HTR-8/SVneo (cell line): Measurements from ENCODE around the gene DGKB.
"Not testable (repeated sequence)": the region's sequence is repeated elsewhere in the genome, so short reads cannot be mapped to it uniquely, and the experiment has no call there.

ENCODE experiments used
- DNase-seq: peaks from one replicate; pipeline ENCODE4 v3.0.0; 2011; ENCODE audit warnings: low spot score, mixed read lengths; ENCODE audit not compliant: insufficient read length
- FAIRE-seq: peaks from 2 replicates; lab custom pipeline; 2011; peaks lifted over from hg19 to GRCh38; lab: Jason Lieb, UNC

DGKB gene

DNA sequence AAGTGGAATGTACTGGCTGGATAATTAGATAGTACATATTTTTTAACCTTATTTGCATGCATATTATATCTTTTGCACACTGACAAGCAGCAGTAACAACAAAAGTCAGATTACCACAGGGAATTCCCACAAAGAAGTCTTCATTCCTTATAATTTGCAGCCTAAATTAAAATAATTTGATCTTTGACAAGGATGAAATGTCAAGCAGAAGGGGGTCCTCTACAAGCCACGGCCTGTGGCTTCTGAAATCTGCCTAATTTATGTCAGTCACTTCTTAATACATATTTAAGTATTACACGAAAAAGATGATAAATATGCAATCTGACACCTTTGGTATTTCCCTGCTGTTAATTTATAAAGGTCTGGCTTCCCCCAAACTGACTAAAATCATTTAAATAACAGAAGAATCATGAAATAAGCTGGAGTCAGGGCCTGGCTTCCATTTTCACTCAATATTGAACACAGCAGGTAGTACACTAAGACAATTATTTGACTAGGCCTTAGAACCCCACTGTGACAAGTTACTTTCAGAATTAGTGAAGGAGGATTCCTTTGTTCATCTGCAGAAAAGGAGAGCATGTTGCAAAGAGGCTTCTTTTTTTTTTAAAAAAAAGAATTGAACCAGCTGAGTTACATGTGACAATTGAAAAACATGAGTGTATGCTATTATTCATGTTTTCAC is 562.0 kb downstream of the DGKB start:
- FAIRE-seq (no peak), DNase-seq (no peak)

DNA sequence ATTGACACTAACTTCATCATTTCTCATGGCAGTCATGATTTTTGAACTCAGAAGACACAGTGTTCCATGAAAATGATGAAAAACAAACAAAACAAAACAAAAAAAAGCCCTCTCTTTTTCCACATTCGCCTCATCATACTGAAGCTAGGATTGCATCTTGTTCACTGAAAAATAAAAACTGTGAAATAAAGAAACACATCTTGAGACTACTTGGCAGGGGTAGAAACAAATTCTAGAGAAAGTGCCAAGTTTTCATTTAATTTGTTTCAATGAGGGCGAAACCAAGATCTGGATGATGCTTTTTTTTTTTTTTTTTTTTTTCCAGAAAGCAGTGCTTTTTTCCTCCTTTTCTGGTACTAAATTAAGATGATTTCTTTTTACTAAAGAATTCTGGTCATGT is 562.7 kb downstream of the DGKB start:
- FAIRE-seq (no peak), DNase-seq (no peak)

DNA sequence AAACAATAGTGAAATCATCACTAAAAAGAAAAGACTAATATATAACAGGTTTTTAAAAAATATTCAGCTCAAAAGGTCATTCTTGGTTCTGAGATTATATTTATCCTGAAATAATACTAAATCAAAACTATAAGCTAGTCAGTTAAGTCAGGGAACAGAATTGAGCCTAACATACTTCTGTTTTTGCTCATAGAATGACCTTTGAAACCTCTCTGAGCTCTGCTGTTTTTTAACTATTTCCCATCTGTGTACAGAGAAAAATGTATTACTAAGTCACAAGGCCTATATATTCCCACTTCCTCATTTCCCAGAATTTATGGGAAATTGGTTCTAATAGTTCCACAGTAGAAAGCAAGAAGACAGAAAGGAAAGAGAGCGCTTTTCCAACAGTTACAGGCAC is 566.3 kb downstream of the DGKB start:
- no peak for FAIRE-seq
- no peak for DNase-seq

DNA sequence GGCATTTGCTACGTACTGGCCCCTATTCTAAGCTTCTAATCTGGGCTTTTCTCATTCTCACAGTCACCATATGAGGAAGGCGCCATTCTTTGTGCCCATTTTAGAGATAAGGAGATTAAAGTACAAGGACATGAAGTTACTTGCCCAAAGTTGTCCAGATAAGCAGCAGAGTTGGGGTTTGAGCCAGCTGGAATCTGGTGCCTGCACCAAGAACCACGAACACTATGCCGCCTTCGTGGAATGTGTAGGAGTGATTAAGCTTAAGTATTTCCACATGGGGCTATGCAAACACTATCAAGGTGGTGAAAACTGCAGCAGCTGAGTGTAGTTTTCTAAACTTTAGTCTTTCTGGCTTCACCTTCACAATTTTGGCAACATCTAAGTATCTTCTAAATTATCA is 570.4 kb downstream of the DGKB start:
- DNase-seq (no peak), FAIRE-seq (no peak)

DNA sequence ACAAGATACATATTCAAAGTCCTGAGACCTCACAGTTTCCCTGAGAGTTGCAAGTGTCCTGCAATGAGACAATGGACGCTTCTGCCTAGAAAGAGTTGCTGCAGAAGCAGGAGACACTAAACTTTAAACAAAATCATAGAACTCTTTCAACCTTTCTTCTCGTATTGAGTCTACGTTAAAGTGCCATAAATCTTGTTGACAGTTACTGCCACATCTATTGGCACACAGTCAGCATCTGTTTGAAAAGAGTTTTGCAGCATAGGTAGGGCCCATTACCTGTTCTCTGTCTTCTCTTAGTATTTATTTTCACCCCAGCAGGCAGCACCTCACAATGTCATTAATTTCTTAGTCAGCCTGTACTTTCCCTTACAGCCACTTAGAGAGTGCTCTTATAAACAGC is 577.8 kb downstream of the DGKB start:
- no peak for FAIRE-seq
- DNase-seq: no peak

DNA sequence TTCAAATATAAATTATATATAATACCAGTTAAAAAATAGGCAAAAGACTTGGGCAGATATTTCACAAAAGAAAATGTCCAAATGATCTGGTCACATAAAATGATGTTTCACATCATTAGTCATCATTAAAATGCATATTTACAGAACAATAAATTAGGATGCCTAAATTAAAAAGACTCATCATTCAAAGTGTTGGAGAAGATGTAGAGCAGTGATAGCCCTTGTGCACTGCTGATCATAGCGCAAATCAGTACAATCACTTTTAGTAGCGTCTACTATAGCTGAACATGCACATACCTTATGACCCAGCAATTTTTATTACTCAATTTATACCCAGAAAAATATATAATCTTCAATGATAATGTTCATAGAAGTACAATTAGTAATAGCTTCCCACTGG is 579.8 kb downstream of the DGKB start:
- DNase-seq: no peak
- FAIRE-seq: no peak

DNA sequence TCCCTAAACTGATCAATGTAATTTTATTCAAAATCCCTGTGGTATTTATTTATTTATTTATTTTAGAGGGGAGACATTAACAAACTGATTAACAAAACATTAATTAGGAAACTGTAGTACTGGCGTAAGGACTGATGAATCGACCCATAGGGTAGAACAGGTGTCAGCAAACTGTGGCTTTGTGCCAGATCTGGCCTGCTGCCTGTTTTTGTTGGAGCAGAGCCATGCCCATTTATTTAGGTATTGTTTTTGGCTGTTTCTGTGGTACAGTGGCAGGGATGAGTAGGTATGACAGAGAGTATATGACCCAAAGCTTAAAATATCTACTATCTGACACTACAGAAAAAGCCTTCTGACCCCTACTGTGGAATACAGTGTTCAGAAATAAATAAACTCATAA is 580.6 kb downstream of the DGKB start:
- DNase-seq (no peak), FAIRE-seq (no peak)

DNA sequence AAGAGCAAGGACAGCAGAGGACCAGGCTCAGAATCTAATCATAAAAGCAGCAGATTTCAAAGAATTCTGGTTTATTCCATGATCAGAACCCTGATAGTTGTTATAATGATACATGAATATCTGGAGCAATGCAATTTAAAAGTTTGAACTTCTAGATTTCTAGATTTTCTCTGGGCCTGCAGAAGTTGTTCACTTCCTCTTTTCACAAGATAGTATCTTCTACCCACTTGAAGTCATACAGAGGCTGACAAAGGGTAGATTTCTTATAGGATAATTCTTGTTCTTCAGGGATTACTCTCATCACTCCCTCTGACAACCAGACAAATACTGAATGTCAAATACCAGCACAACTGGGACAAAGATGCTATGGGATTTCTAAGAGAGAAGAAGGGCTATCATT is 593.1 kb downstream of the DGKB start:
- FAIRE-seq (no peak), DNase-seq (no peak)

DNA sequence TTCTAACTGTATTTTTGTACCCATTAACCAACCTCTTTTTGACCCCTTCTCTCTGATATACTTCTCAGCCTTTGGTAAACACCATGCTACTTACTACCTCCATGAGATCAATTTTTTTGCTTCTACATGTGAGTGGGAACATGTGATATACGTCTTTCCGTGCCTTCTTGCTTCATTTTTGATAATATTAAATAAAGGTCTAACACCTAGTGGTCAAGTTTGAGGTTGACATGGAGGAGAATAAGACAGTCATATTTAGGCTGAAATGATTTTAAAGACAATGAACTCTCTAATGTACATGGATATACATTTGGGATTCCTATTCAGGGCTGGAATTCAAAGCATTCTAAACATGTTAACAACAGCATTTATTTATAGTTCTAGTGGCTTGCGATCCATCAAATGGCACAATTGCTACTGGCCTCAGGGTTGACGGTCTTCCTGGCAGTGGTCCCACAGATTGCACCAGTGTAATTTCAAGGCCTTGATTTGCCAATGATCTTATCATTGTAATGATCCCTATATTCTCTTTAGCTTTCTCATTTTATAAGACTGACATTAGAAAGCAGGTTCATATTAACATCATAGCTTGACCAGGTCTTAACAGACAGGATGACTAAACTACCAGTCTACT is 597.2 kb downstream of the DGKB start:
- FAIRE-seq (no peak), DNase-seq (peak; percentile 5)

DNA sequence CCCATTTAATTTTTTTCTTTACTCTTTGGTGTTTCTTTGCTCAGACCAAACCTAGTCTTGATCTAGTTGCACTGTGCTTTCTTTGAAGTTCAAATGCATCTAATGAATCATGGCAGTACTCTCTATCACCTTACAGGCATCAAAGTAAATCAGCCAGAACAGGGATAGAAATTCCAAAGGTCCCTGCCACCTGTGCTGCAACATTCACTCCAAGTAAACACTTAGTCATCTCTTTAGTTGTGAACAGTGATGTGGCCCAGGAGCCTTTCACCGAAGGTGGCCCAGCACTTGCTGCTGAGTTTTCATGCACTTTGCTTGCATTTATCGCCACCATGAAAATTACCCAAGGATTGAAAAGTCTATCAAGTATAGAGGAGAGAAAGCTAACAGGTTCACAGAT is 599.0 kb downstream of the DGKB start:
- no peak for DNase-seq
- no peak for FAIRE-seq

DNA sequence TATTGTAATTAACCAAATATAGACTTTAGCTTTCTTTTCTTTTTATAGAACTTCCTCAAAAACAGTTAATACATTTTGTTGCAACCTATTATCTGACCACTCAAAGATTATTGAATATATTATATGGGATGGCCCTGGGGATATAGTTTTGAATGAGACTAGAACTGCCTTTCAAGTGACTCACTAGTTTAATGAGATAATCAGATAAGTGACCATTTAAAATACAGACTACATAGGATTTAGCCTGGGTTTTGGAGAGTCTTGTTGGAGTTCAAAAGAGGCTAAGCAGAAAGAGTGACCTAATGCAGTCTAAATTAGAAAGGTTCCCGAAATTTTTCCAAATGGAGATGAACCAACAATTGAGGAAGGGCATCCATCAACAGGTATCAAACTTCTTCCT is 607.9 kb downstream of the DGKB start:
- FAIRE-seq (no peak), DNase-seq (no peak)

DNA sequence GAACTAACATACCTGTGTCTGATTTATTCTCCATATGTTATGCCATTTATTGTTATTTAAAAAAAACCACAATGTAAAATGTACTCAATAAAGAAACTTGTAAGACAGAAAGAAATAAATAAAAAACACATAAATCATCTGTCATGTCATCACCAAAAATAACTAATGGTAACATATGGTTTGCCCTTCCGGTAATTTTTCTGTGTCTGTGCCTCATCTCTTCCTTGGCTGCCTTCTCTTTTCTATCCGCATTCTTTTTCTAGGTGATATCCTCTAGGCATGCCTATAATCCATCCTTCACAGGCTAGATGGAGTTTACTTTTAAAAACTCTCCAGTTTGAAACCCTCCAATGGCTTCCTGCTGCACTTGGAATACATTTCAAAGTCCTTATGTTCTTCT is 609.1 kb downstream of the DGKB start:
- DNase-seq (no peak), FAIRE-seq (no peak)

DNA sequence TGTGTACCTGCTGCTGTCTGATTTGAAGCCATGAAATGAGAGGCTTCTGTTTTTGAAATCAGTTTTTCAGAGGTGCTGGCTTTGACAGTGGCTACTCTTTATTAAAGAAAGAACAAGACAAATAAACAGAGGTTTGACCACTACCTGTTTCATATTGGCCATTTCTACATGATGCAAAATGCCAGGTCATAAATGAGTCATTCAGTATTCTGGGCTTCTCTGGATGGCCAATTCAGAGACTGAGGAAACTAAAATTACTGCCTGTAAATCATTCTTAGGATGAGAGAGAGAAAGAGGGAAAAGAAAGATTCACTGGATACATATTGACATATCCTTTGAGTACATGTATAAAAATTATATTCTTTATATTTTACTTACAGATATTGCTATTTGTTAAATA is 609.8 kb downstream of the DGKB start:
- no peak for FAIRE-seq
- no peak for DNase-seq

DNA sequence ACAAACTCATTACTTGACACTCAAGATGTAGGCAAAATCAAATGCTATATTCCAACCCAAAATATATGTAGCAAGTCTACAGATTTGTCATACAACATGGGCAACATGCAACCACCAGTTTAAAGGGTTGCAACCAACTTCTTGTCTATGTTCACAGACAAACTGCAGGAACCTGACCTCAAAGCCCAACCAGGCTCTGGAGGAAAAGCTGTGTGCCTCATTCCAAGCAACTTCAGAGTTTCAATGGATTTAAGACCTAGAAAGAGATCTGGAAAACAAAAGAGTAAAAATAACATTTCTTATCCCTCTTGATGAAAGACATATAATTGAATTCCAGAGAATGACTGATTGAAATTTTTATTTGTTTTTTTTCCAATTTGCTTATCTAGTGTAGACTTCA is 612.6 kb downstream of the DGKB start:
- FAIRE-seq: no peak
- no peak for DNase-seq

DNA sequence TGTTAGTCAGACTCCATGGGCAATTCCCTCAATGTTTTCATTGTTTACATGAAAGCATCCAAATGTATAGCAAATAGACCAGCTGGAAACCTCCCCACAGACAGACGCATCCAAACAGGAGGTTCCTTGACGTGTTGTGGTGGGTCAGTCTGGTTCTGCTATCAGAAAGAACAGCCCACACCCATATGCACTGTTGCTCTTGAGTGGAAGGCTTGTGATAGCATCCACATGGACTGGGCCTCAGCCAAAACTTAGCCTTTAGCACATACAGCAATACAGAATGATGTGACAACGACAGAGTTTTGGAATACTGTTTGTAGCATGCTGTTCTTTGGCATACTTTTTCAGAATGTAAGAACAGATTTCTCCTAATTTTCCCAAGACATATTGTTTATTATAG is 613.9 kb downstream of the DGKB start:
- no peak for DNase-seq
- FAIRE-seq: no peak

DNA sequence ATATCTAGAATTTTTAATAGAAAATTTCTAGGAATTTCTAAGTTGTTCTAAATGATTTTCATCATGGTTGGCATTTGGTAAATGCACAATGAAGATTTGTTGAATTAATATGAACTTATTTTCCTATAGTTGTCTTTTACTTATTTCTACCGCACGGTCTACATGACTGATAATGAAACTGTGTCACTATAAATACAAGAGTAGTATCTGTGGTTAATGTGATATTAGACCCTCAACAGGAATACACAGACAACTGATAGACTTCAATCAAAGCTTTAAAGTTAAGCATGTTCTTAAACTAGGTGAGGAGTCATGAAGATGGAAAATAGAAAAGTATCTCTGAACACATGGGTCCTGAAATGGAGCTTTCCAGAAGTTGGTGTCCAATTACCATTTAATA is 615.2 kb downstream of the DGKB start:
- FAIRE-seq (no peak), DNase-seq (no peak)

DNA sequence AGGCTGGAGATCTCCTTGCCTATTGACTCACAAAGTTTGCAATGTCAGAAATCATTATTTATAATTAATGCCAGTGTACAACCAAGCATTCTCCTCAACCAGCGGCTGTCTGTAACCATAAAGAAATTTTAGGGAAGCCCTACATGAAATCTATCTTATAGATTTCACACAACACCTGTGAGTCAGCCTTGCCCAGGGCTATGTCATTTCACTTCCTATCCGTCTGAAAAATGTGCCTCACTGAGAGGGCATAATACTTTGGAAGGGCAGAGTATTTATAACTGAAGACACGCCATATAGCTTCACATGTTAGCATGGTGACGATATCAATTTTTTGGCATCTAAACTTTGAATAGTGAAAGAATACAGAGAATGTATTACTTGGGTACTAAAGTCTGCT is 616.5 kb downstream of the DGKB start:
- DNase-seq (no peak), FAIRE-seq (no peak)

DNA sequence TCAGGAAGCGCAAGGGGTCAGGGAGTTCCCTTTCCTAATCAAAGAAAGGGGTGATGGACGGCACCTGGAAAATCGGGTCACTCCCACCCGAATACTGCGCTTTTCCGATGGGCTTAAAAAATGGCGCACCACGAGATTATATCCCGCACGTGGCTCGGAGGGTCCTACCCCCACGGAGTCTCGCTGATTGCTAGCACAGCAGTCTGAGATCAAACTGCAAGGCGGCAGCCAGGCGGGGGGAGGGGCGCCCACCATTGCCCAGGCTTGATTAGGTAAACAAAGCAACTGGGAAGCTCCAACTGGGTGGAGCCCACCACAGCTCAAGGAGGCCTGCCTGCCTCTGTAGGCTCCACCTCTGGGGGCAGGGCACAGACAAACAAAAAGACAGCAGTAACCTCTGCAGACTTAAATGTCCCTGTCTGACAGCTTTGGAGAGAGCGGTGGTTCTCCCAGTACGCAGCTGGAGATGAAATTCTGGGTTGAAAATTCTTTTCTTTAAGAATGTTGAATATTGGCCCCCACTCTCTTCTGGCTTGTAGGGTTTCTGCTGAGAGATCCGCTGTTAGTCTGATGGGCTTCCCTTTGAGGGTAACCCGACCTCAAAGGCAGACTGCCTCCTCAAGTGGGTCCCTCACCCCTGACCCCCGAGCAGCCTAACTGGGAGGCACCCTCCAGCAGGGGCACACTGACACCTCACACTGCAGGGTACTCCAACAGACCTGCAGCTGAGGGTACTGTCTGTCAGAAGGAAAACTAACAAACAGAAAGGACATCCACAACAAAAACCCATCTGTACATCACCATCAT is 623.3 kb downstream of the DGKB start:
- not testable (repeated sequence) for FAIRE-seq

DNA sequence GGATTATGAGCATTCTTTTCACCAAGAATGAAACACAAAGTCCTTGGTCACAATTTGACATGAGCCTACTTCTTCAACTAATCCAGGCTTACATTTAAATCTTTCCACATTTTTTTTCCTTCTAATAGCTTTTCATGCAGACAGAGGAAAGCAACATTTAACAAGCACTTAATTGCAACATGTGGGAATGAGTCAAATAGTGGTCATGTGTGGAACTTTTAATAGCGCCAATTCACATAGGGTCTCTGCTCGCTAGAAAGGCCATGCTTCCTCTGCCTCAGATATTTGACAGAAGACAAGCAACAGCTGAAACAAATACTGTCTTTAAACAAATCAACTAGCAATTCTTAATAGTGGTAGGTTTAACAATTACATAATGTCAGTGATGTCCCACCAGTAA is 627.2 kb downstream of the DGKB start:
- no peak for DNase-seq
- no peak for FAIRE-seq

More for the DNA sequence above, 623.3 kb downstream of the DGKB start:
- DNase-seq: not testable (repeated sequence)

DNA sequence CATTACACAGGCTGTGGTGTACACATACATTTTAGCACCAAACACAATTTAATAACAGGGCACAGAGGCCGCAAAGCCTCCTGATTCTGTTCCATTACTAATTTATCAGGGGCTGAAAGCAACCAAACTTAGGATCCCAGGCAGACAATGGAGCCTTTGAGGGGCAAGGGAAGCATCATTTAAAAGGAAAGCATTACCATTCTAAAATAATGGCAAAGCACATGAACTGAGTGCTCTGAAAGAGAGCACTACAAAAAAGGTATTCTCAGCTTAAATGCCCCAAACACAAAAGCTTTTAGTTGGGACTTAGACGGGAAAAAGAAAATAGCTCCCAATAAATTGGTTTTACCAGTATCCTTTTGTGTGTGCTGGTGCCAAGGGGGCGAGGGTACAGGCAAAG is 631.1 kb downstream of the DGKB start:
- FAIRE-seq (no peak), DNase-seq (no peak)

DNA sequence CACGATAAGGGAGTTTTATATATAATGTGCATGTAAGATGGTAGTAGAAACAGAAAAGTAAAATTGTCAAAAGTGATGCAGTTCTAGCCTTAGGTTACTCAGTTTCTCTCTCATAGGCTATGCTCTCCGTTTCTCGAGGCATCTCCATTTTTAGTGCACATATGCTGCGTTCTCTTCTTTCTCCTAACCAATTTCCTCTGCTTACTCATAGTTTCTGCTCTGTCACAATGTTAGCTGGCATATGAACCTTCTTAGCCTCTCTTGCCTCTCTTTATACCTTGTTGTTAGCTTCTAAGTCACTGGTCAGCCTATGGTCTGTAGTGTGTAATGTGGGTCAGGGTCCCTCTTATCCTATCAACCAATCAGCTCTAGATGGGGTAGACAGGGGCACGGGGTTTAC is 632.5 kb downstream of the DGKB start:
- FAIRE-seq (no peak), DNase-seq (no peak)
